Measurements from ENCODE around the gene LPP.

The LPP gene

DNA sequence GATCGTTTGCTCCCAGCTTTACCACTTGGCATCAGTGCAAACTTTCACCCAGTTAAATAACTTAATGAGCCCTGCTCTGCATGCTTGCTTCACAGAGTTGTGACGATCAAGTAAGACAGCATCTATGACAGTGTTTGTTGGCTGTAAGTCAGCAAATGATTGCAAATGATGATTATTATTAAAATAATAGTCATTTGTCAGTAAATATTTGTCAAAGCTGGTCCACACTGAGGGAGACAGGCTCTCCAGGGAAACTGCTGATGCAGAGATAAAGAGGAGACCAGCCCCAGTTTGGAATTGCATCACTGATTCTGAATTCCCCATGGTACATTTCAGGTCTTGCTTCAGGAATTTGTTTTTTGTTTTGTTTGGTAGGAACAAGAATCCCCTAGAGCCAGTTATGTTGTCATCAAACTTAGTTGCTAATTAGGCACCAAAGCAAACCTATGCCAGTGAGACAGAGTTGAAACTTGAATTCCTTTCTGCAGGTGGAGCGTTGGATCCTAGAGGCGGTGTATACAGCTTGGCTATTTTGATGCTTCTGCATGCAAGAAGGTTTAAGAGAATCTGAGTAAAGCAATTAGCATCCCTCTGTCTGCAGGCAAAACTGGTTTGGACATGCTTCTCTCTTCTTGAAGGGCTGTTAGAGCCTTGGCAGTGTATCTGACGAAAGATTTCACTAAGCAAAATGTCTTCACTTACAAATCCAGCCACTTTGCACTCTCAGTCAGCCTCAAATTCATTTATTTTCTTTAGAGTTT, 679.2 kb downstream of the LPP start:
- DNase-seq = no peak

GRCh38 chr3:188834349-188834748, 680.4 kb downstream of the LPP start:
- no peak for DNase-seq

- DNase-seq = peak; percentile 25
Measured at GRCh38 chr3:188839187-188839695, 685.3 kb downstream of the LPP start.

DNA sequence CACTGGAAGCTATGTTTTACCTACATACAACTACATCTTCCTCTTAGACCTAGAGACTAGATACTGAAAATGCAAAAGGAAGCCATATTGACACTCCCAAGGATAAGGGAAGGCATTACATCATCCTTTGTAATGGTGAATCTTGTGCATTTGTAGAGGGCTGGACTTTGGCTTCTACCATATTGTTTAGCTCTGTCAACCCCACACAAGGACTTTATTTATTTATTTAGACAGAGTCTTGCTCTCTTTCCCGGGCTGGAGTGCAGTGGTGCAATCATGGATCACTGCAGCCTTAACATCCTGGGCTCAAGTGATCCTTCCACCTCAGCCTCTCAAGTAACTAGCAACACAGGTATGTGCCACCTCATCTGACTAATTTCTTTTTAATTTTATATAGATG, 686.3 kb downstream of the LPP start:
- no peak for DNase-seq

GRCh38 chr3:188841906-188842305, 687.9 kb downstream of the LPP start:
- DNase-seq = no peak

- no peak for DNase-seq
Measured at GRCh38 chr3:188842639-188843038, 688.7 kb downstream of the LPP start.

DNA sequence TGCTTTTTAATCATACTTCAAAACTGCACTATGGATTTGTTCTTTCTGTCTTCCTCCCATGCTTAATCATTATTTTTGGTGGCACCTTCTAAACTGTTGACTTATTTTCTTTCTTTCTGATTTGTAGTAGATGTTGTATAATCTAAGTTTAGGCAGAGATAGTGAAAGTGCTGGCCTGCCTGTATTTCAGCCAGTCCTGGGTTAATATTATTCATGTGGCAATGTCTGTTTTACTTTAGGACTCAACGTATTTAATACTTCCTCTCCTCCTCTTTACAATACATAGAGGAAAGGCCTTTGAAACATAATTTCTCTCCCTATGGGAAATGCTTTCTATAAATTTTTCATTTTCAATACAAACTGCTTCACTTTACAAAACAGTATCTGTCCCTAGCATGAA, 690.1 kb downstream of the LPP start:
- DNase-seq = no peak

- DNase-seq = no peak
Measured at GRCh38 chr3:188845514-188845913, 691.6 kb downstream of the LPP start.

- no peak for DNase-seq
Measured at GRCh38 chr3:188848947-188849346, 695.0 kb downstream of the LPP start.

GRCh38 chr3:188853856-188854771, 700.2 kb downstream of the LPP start:
- no peak for DNase-seq

DNA sequence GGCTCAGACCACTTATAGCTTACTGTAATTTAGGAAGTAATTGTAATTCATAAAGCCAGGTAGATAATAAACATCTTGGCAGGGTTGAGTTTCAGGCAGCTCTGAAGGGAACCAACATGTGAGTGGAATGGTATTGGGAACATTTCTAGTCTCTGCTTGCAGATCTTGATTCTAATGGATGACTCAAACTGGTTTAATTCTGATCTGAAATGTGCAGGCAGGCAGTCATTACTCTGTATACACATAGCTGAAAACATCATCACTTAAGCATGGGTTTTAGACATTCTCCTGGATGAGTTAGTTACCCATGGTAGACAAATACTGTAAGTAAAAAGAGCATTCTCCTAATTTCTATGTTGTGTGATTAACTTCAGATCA, 700.8 kb downstream of the LPP start:
- no peak for DNase-seq

DNA sequence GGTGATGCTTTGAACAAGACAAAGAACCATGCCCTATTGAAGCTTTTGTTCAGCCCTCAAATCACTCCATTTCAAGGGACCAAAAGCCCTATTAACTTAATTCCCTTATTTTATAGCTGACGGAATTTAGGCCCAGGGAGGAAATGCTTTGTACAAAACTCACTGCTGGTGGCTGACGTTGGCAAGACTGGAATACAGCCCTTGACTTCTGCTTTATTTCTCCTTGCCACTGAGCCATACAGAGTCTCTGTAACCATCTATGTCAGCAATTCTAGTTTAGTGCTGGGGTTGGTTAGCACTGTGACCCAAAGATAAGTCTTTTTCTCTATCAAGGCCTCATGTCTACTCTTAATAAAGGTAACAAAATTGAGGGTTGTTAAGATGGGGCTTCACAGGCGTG, 701.7 kb downstream of the LPP start:
- DNase-seq = no peak

DNA sequence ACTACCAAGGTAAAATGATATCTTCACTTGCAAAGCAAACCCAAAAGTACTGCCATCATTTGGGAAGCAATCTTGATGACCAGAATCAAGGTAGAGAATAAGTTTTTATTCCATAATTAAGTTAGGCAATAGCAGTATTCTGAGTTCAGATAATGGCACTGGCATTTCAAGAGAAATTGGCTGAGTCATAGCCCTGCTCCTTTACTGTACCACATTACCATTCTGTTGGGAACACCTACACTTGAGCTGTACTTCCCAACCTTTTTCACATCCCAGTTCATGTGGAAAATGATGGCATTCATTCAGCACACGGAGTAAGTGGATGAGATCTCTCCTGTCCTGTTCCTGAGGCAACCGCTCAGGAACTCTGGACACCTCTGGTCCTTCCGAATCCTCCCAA, 706.2 kb downstream of the LPP start:
- no peak for DNase-seq

DNA sequence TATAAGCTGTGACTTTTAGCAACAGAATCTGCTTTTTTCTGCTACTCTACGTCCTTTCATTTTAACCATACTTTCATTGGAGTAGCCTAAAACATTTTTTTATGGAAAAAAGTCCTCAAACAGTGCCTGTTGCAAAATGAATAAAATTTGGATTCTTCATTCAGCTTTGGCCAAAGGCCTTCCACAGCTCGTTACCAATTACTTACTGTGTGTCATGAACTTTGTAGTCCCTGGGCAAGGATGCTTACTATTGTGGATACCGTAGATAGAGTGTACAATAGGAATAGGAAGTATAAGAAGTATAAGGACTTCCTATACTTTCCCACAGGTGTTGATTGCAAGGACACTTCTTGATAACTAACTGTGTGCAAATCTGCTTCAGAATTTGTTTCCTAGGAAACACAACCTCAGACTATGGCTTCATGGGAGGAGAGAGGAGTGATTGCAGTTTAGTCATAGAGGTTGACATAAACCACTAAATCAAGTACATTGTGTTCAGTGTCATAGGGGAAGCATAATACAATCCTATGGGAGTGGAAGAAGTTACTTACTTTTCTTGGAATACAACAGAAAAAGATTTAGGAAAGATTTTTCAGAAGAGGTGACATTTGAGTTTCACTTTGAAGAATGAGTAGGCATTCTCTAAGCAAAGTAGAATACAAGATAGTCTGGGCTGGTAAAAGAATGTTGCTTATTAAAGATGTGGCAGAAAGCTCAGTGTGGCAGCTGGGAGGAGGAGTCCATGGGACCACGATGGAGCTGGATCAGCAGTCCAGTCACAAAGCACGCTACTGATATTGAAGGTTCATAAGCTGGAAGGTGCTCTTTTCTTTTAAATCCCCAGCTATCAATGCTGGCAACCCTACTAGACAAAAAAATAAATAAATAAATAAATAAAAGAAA, 708.1 kb downstream of the LPP start:
- DNase-seq = no peak

DNA sequence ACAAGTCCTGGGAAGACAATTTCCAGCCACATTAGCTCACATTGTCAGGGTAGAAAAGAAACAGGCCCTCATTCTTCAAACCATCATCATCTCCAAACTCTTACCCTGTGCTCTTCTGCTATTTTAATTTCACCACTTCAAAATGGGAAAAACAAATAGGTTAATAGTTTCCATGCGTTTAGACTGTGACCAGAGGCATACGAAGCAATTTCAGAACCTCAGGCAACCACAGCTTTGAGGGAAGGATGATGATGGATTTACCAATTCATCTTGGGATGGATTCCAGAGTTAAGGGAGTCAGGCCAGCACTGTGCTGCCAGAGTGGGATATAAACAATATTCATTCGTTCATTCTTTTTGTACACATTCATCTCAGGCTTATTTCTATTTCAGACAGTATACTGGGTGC, 710.0 kb downstream of the LPP start:
- DNase-seq = no peak

- DNase-seq = no peak
Measured at GRCh38 chr3:188867691-188868265, 713.8 kb downstream of the LPP start.

DNA sequence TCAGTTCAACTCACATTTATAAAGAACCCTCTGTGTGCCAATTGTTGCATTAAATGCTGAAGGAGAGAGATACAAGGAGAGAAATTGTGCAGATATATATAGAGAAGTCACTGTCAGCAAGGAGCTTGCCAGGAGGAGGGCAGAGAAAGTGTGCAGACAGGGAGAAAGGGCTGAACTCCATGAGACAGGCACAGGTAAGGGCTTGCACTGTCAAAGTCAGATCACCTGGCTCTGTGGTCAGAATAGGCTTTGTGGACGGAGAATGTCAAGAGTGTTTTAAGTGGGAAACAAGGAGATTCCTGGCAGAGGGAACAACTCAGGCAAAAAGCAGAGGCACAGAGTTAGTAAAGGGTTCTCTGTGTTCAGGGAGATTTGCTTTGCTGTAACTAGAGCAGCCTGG, 714.8 kb downstream of the LPP start:
- no peak for DNase-seq

DNA sequence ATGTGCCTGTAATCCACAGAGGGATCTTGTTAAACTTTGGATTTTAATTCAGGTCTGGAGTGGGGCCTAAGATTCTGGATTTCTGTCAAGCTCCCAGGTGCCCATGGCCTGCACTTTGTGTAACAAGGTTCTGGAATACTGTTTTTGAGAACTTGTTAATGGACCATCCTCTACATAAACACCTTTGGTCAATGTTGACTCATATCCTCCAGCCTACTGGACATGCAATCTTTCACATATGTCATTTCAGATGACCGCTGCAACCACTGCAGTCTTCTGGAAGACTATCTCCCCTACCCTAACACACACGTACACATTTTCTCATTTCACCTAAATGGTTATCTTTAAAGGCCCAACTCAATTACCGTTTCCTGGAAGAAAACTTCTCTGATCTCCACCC, 715.7 kb downstream of the LPP start:
- DNase-seq = no peak

GRCh38 chr3:188870431-188870830, 716.5 kb downstream of the LPP start:
- DNase-seq = no peak

GRCh38 chr3:188874576-188874975, 720.6 kb downstream of the LPP start:
- no peak for DNase-seq

DNA sequence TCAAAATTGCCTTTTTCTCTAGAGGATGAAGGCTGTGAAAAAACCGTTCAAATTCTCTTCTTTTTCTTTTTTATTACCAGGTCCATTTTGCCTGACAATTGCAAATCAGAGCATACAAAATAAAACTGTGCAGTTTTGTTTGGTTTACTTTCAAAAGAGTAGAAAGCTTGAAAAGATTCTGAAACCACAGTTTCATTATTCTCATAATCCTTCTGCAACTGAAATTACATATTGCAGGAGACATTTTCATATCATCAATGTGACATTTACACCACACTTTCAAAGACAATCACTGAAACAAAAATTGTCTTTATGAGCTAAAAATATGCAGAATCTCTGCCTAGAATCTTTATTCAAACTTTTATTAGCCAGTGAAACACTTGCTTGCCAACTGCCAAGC, 721.5 kb downstream of the LPP start:
- no peak for DNase-seq

DNA sequence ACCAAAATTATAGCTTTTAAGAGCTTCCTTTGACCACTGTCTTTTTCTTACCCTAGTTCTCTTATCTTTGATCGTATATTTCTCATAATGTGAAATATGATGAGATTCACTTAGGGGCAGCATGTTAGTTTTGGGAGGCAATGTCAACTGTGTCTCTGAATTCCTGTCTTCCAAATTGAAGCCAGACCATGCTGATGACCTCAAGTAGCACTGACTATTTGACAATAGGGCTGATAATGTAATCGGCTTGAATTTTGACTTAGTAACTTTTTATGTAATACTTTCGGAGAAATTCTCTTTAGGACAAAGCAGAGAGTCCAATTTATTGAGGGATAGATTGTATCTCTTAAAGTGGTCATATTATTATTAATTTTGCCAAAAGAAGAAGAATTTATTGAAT, 722.4 kb downstream of the LPP start:
- no peak for DNase-seq

DNA sequence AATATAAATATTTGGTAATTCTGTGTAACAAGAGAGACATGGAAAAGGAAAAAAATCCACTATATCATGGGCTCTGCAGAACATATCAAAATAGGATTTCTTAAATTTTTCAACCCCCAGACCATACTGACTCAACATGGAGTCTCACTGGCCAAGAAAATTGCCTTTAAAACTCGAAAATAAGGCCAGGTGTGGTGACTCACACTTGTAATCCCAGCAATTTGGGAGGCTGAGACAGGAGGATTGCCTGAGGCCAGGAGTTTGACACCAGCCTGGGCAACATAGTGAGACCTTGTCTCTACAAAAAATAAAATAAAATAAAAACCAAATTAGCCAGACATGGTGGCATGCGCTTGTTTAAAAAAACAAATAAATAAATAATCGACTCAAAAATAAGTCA, 723.4 kb downstream of the LPP start:
- DNase-seq = no peak
